ENCODE measurements around the gene TMEM182. TPM values are rescaled to one million over a fixed set of nuclear protein-coding genes. Genes with fewer than 3 reads are reported as not detected.

The TMEM182 gene
- total RNA-seq: 0.20 TPM in 1 of 2 replicates, not detected in the other

GRCh38 chr2:102761763-102762162, at the start of gene TMEM182:
Gene TMEM182, plus strand, starts transcription at chr2:102762031. Its CDS starts 187 bp downstream, at chr2:102762218.

Other genes with a start within 250 kb of the TMEM182 start
- 0.05 and 0.07 TPM in 2 replicates for gene SLC9A2, start 142.5 kb upstream of the TMEM182 start, total RNA-seq

All from mammary microvascular endothelial cell (primary cell).